GM20000 (cell line): ENCODE results near the gene CACNA2D1.

Source experiments
- DNase-seq: peaks from one replicate; pipeline ENCODE4 v3.0.0; 2012; ENCODE audit warnings: low spot score
- CTCF ChIP-seq: IDR thresholded peaks from 2 replicates; pipeline ENCODE4 v1.5.1; 2012; ENCODE audit warnings: mild to moderate bottlenecking, control low read depth; ENCODE audit errors: extremely low read depth, missing control alignments

Gene CACNA2D1

GRCh38 chr7:82212466-82212865 is 231.1 kb downstream of the CACNA2D1 start:
- DNase-seq: no peak
- TF ChIP-seq CTCF: no peak

- TF ChIP-seq CTCF: no peak
- no peak for DNase-seq
These were observed 232.2 kb downstream of the CACNA2D1 start for GRCh38 chr7:82211333-82211732.

- TF ChIP-seq CTCF: no peak
- DNase-seq: no peak
These were observed 233.0 kb downstream of the CACNA2D1 start for GRCh38 chr7:82210416-82211184.

GRCh38 chr7:82209179-82209747 is 234.3 kb downstream of the CACNA2D1 start:
- no peak for DNase-seq
- TF ChIP-seq CTCF: no peak

GRCh38 chr7:82204694-82205093 is 238.9 kb downstream of the CACNA2D1 start:
- DNase-seq: no peak
- no peak for TF ChIP-seq CTCF

GRCh38 chr7:82202965-82203364 is 240.6 kb downstream of the CACNA2D1 start:
- no peak for TF ChIP-seq CTCF
- no peak for DNase-seq

GRCh38 chr7:82202107-82202506 is 241.5 kb downstream of the CACNA2D1 start:
- TF ChIP-seq CTCF: no peak
- no peak for DNase-seq
